GM18951 (cell line): ENCODE data around the gene RNGTT.

Experiments used
- POLR2A ChIP-seq: IDR thresholded peaks from 4 replicates; pipeline ENCODE4 v1.6.1; 2011; ENCODE audit warnings: mild to moderate bottlenecking; ENCODE audit not compliant: insufficient read length, insufficient read depth; ENCODE audit errors: extremely low read depth
- in situ Hi-C: fragments of 300-500 bp; cut with MboI; formaldehyde crosslinking; loops from one replicate; pipeline ENCODE4 v1.12.0; 2022; ENCODE audit warnings: low sequenced_read_pairs, mixed read lengths, inconsistent platforms; ENCODE audit not compliant: unreplicated experiment

Gene RNGTT

GRCh38 chr6:88637761-88638545, 325.5 kb downstream of the RNGTT start:
- in situ Hi-C loops: no loop called here
- no peak for TF ChIP-seq POLR2A

- TF ChIP-seq POLR2A: no peak
- in situ Hi-C loops: no loop called here
Measured at GRCh38 chr6:88636871-88637270, 326.5 kb downstream of the RNGTT start.

GRCh38 chr6:88633782-88634181, 329.6 kb downstream of the RNGTT start:
- no peak for TF ChIP-seq POLR2A
- in situ Hi-C loops: no loop called here

- in situ Hi-C loops: no loop called here
- no peak for TF ChIP-seq POLR2A
Measured at GRCh38 chr6:88631830-88632229, 331.6 kb downstream of the RNGTT start.

GRCh38 chr6:88629838-88630494, 333.5 kb downstream of the RNGTT start:
- no peak for TF ChIP-seq POLR2A
- in situ Hi-C loops: no loop called here

GRCh38 chr6:88626460-88626859, 337.0 kb downstream of the RNGTT start:
- no peak for TF ChIP-seq POLR2A
- in situ Hi-C loops: no loop called here

GRCh38 chr6:88623531-88623930, 339.9 kb downstream of the RNGTT start:
- in situ Hi-C loops: no loop called here
- no peak for TF ChIP-seq POLR2A

- in situ Hi-C loops: no loop called here
- no peak for TF ChIP-seq POLR2A
Measured at GRCh38 chr6:88619951-88620350, 343.5 kb downstream of the RNGTT start.

- no peak for TF ChIP-seq POLR2A
- in situ Hi-C loops: no loop called here
Measured at GRCh38 chr6:88616380-88616779, 347.0 kb downstream of the RNGTT start.

- in situ Hi-C loops: no loop called here
- no peak for TF ChIP-seq POLR2A
Measured at GRCh38 chr6:88614316-88614877, 349.0 kb downstream of the RNGTT start.

- in situ Hi-C loops: no loop called here
Measured at GRCh38 chr6:88612631-88613030, 350.8 kb downstream of the RNGTT start.

GRCh38 chr6:88611721-88612120, 351.7 kb downstream of the RNGTT start:
- no peak for TF ChIP-seq POLR2A

More at GRCh38 chr6:88612631-88613030, 350.8 kb downstream of the RNGTT start:
- TF ChIP-seq POLR2A: peak; percentile 19

GRCh38 chr6:88609983-88610382, 353.4 kb downstream of the RNGTT start:
- in situ Hi-C loops: no loop called here
- no peak for TF ChIP-seq POLR2A

More at GRCh38 chr6:88611721-88612120, 351.7 kb downstream of the RNGTT start:
- in situ Hi-C loops: no loop called here

GRCh38 chr6:88605271-88605670, 358.1 kb downstream of the RNGTT start:
- in situ Hi-C loops: no loop called here
- TF ChIP-seq POLR2A: no peak
